ENCODE measurements around the gene DENND4A. TPM values are rescaled to one million over a fixed set of nuclear protein-coding genes. Genes with fewer than 3 reads are reported as not detected.
"Not testable (repeated sequence)": the region's sequence is repeated elsewhere in the genome, so short reads cannot be mapped to it uniquely, and the experiment has no call there.

Gene DENND4A
- polyA plus RNA-seq, 4 donors, result 14.5 to 23.8 (median 15.7) TPM

GRCh38 chr15:65762399-65762798 is 29.7 kb downstream of the DENND4A start:
- DNase-seq (ENCODE audit: low read depth in 4 of 4, low spot score in 2 of 4), result no peak

GRCh38 chr15:65761210-65761926 is 30.7 kb downstream of the DENND4A start:
- no peak for DNase-seq (ENCODE audit: low read depth in 4 of 4, low spot score in 2 of 4)

GRCh38 chr15:65759441-65759840 is 32.7 kb downstream of the DENND4A start:
- no peak for DNase-seq (ENCODE audit: low read depth in 4 of 4, low spot score in 2 of 4)

DNA sequence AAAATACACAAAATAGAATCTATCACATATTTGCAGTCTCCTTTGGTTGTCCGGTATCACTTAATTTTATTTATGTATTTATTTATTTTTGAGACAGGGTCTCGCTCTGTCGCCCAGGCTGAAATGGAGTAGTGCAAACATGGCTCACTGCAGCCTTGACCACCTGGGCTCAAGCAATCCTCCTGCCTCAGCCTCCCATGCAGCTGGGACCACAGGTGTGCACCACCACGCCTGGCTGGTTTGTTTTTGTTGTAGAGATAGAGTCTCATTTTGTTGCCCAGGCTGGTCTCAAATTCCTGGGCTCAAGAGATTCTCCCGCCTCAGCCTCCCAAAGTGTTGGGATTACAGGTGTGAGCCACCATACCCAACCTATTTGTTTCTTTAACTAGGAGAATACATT is 33.9 kb downstream of the DENND4A start:
- DNase-seq (ENCODE audit: low read depth in 4 of 4, low spot score in 2 of 4), result no peak

DNA sequence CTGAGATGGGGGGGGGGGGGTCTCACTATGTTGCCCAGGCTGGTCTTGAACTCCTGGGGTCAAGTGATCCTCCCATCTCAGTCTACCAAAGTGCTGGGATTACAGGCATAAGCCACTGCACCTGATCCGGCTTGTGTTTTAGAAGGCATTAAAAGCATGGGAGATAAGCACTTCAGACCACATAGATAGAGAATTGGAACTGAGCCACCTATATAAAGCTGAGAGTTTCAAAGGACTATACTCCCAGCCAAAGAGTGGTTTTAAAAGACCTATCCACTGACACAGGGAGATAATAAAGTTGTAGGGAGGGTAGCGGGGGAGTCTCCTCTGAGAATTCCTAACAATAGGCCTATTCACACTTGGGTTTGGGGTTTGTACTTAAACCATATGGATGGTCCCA is 34.8 kb downstream of the DENND4A start:
- no peak for DNase-seq (ENCODE audit: low read depth in 4 of 4, low spot score in 2 of 4)

- DNase-seq (ENCODE audit: low read depth in 4 of 4, low spot score in 2 of 4), result no peak
Measured at GRCh38 chr15:65752151-65752700, 39.9 kb downstream of the DENND4A start.

GRCh38 chr15:65751431-65751830 is 40.7 kb downstream of the DENND4A start:
- no peak for DNase-seq (ENCODE audit: low read depth in 4 of 4, low spot score in 2 of 4)

- no peak for DNase-seq (ENCODE audit: low read depth in 4 of 4, low spot score in 2 of 4)
Measured at GRCh38 chr15:65747265-65747664, 44.8 kb downstream of the DENND4A start.

DNA sequence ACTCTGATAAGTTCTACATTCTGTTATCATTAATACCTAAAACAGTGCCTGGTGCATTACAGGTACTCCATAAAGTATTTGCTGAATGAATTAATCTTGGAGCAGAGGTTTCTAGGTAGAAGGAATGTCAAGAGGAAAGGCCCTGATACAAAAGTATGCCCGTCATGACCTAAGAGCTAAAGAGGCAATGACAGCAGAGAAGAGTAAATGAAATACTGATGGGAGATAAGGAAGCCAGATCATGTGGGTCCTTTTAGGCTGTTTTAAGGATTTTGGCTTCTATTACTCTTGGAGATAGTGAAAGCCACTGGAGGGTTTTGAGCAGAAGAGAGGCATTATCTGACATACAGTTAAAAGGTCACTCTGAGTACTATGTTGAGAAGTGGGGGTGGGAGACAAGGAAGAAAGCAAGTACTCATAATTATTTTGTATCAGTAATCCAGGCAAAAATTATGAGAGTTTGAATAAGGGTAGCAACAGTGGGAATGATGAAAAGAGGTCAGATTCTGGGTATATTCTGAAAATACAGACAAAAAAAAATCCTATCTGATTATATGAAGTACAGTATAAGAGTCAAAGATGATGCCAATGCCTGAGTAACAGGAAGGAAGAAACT is 48.3 kb downstream of the DENND4A start:
- DNase-seq (ENCODE audit: low read depth in 4 of 4, low spot score in 2 of 4), result no peak

- DNase-seq (ENCODE audit: low read depth in 4 of 4, low spot score in 2 of 4), result no peak
Measured at GRCh38 chr15:65740148-65740547, 51.9 kb downstream of the DENND4A start.

DNA sequence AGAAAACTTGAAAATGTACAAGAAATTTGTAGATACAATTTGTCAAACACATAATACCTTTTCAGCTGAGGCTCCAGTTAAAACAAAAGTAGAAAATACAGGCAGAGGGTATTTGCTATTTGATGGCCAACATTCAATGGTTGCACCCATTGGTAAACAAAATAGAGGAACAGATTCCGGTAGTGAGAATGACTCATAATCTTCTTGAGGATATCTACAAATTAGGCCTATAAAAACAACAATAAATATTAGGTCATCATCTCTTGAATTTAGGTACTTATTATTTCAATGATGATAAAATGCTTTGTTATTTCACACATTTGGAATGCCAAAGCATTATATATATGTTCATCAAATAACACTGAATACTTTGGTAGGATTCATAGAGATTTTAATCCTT is 53.4 kb downstream of the DENND4A start:
- no peak for DNase-seq (ENCODE audit: low read depth in 4 of 4, low spot score in 2 of 4)

- not testable (repeated sequence) for DNase-seq (ENCODE audit: low read depth in 4 of 4, low spot score in 2 of 4)
Measured at GRCh38 chr15:65733599-65733998, 58.5 kb downstream of the DENND4A start.

- DNase-seq (ENCODE audit: low read depth in 4 of 4, low spot score in 2 of 4), result no peak
Measured at GRCh38 chr15:65732698-65733097, 59.4 kb downstream of the DENND4A start.

GRCh38 chr15:65731926-65732325 is 60.2 kb downstream of the DENND4A start:
- no peak for DNase-seq (ENCODE audit: low read depth in 4 of 4, low spot score in 2 of 4)

- no peak for DNase-seq (ENCODE audit: low read depth in 4 of 4, low spot score in 2 of 4)
Measured at GRCh38 chr15:65730549-65731172, 61.4 kb downstream of the DENND4A start.

- no peak for DNase-seq (ENCODE audit: low read depth in 4 of 4, low spot score in 2 of 4)
Measured at GRCh38 chr15:65724464-65725215, 67.5 kb downstream of the DENND4A start.

DNA sequence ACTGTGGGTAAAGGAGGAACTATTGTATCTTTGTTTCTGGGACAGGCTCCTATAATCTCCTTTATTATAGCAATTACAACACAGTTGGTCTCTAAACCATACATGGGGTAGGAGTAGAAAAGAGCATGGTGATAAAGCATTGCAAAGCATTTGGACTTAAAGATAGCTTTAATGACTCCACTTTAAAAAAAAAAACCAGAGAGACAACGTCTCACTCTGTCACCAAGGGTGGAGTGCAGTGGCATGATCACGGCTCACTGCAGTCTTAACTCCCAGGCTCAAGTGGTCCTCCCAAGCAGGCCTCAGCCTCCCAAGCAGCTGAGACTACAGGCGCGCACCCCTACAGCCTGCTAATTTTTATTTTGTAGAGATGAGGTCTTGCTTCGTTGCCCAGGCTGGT is 68.2 kb downstream of the DENND4A start:
- no peak for DNase-seq (ENCODE audit: low read depth in 4 of 4, low spot score in 2 of 4)

DNA sequence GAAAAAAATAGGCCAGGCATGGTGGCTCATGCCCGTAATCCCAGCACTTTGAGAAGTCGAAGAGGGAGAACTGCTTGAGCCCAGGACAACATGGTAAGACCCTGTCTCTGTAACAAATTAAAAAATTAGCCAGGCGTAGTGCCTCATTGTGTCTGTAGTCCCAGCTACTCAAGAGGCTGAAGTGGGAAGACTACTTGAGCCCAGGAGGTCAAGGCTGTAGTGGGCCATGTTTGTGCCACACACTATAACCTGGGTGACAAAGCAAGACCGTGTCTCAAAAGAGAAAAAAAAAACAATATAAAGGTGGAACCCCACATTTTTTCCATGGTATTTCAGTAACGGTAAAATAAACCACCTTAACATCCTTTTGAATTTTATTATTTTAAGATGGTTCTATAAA is 69.9 kb downstream of the DENND4A start:
- DNase-seq (ENCODE audit: low read depth in 4 of 4, low spot score in 2 of 4), result no peak

- no peak for DNase-seq (ENCODE audit: low read depth in 4 of 4, low spot score in 2 of 4)
Measured at GRCh38 chr15:65712415-65712814, 79.7 kb downstream of the DENND4A start.

- DNase-seq (ENCODE audit: low read depth in 4 of 4, low spot score in 2 of 4), result no peak
Measured at GRCh38 chr15:65695081-65695480, 97.0 kb downstream of the DENND4A start.

- no peak for DNase-seq (ENCODE audit: low read depth in 4 of 4, low spot score in 2 of 4)
Measured at GRCh38 chr15:65690778-65691177, 101.3 kb downstream of the DENND4A start.
